Calu3 (cell line): ENCODE measurements around the gene RNF208. TPM values are rescaled to one million over a fixed set of nuclear protein-coding genes. Genes with fewer than 3 reads are reported as not detected.

Experiments used
- BruUV-seq: library from RNA; stranded (reverse); fragments of 400-500 nt; replicated peaks from 2 replicates; lab custom pipeline; 2021; lab: Mats Ljungman, UMichigan
- CTCF ChIA-PET: fragments of 300-600 bp; sonication (Branson Sonifier 250); formaldehyde crosslinking; loops from one replicate; lab custom pipeline; 2022; ENCODE audit warnings: antibody characterized with exemption; lab: Charles Lee
- DNase-seq: peaks from one replicate; pipeline ENCODE4 v3.0.0; 2022
- H3K27ac Mint-ChIP-seq: one replicate; pipeline ENCODE4 v1.8.0; 2022; ENCODE audit warnings: mixed read lengths; ENCODE audit not compliant: unreplicated experiment
- H3K27me3 Mint-ChIP-seq: one replicate; pipeline ENCODE4 v1.8.0; 2022; ENCODE audit warnings: mixed read lengths; ENCODE audit not compliant: unreplicated experiment
- H3K36me3 Mint-ChIP-seq: one replicate; pipeline ENCODE4 v1.8.0; 2022; ENCODE audit warnings: mild to moderate bottlenecking, moderate library complexity, mixed read lengths; ENCODE audit not compliant: insufficient read depth, unreplicated experiment
- H3K4me1 Mint-ChIP-seq: one replicate; pipeline ENCODE4 v1.8.0; 2022; ENCODE audit warnings: mild to moderate bottlenecking, low read depth, mixed read lengths; ENCODE audit not compliant: unreplicated experiment
- H3K4me3 Mint-ChIP-seq: one replicate; pipeline ENCODE4 v1.8.0; 2022; ENCODE audit warnings: mild to moderate bottlenecking, low read depth, moderate library complexity, mixed read lengths; ENCODE audit not compliant: unreplicated experiment
- H3K9me3 Mint-ChIP-seq: one replicate; pipeline ENCODE4 v1.8.0; 2022; ENCODE audit warnings: low read depth, mixed read lengths; ENCODE audit not compliant: unreplicated experiment
- intact Hi-C: fragments of 100-400 bp; cut with micrococcal nuclease; formaldehyde crosslinking; loops from one replicate; pipeline ENCODE4 v1.10.0; 2022; ENCODE audit not compliant: unreplicated experiment
- total RNA-seq: library from RNA; stranded (reverse); gene quantifications from 2 replicates; pipeline ENCODE4 v1.2.3, GENCODE V29; 2022
- TF ChIP-seq, protein P1 (sequence below): fragments of 200-600 bp; IDR thresholded peaks from one replicate; pipeline ENCODE4 v1.8.0; 2022; ENCODE audit warnings: antibody characterized with exemption; ENCODE audit not compliant: unreplicated experiment

RNF208 gene
- total RNA-seq, 1 experiment from 2014 or later, result 10.1 TPM

DNA sequence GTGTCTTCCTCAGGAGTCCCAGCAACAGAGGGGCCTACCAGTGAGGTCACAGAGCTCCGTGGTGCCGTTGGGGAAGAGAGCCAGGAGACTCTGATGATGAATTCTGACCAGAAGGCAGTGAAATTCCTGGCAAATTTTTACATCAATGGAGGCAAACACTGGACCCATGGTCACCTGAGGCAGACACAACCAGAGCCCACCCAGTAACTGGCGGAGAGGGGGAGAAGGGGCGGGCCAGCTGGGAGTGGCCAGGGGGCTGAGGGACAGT is 29.1 kb upstream of the RNF208 start, which contains the start of gene STPG3:
Gene STPG3 (plus strand): TSS at position 93 of the 268 bp plus-strand sequence. CDS start 1 bp downstream, at position 94.
- Mint-ChIP-seq H3K27me3 (no peaks in the 10 kb centered on the region), H3K4me3 (no peak within 1 kb of the TSS), H3K4me1 (no peaks in the 10 kb centered on the region), H3K9me3 (no peaks in the 10 kb centered on the region), H3K27ac (no peak within 1 kb of the TSS), H3K36me3 (peaks cover 34% of the 10 kb centered on the region)
- intact Hi-C loops, result no loop called here
- CTCF ChIA-PET, result interaction anchor here (0.6 kb wide), 1 partner anchor 307 kb away, joined by 4 read pairs; no protein-coding TSS in a partner anchor
- DNase-seq, result no peak
- TF ChIP-seq, protein P1, sequence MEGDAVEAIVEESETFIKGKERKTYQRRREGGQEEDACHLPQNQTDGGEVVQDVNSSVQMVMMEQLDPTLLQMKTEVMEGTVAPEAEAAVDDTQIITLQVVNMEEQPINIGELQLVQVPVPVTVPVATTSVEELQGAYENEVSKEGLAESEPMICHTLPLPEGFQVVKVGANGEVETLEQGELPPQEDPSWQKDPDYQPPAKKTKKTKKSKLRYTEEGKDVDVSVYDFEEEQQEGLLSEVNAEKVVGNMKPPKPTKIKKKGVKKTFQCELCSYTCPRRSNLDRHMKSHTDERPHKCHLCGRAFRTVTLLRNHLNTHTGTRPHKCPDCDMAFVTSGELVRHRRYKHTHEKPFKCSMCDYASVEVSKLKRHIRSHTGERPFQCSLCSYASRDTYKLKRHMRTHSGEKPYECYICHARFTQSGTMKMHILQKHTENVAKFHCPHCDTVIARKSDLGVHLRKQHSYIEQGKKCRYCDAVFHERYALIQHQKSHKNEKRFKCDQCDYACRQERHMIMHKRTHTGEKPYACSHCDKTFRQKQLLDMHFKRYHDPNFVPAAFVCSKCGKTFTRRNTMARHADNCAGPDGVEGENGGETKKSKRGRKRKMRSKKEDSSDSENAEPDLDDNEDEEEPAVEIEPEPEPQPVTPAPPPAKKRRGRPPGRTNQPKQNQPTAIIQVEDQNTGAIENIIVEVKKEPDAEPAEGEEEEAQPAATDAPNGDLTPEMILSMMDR, result no peak
- BruUV-seq, result no TSS peak

DNA sequence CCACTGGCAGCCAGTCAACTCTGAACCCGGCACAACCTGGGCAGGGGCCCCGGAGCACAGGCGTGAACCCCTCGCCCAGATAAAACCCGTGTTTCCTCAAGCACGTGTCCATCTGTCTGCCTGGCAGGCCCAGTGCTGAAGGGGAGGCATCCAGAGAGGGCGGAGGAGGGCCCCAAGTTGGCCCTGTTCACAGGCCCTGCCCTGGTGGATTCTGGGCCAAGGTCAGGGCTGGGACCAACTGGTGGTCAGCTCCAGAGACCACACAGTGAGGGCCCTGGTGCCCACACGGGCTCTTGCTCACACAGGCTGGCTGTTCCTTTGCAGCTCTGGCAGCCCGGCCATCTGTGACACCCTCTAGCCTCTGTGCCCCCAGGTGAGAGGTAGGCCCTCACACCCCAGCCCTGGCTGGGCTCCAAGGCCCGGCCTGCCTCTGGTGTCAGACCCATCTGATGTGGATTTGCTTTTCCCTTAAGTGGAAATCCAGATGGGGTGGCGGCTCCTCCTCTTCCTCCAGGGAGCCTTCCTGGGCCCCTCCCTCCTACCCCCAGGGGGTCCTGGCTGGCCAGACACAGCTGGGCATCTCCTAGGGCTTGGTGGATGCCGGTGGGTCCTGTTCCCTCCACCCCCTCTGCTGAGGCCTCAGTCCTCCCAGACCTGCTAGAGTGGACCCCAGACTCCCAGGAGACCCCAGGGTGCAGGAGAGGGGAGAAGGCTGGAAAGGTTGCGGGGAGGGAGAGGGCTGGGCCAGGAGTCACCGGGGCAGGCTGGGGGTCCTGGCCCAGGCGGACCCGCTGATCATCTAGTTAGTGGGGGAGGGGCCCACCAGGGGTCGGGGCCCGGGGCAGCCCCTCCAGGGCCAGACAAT is 28.5 kb upstream of the RNF208 start:
- BruUV-seq, result no TSS peak
- no peaks in the 10 kb centered on the region for H3K4me1 Mint-ChIP-seq
- no peak for DNase-seq
- peaks cover 28% of the 10 kb centered on the region for H3K36me3 Mint-ChIP-seq
- CTCF ChIA-PET, result interaction anchor here (0.6 kb wide), 1 partner anchor 307 kb away, joined by 4 read pairs; no protein-coding TSS in a partner anchor
- TF ChIP-seq, protein P1, result no peak
- no peaks in the 10 kb centered on the region for H3K9me3 Mint-ChIP-seq
- intact Hi-C loops, result no loop called here
- no peaks in the 10 kb centered on the region for H3K27me3 Mint-ChIP-seq
- H3K4me3 Mint-ChIP-seq, result no peak overlapping the region
- no peak overlapping the region for H3K27ac Mint-ChIP-seq

DNA sequence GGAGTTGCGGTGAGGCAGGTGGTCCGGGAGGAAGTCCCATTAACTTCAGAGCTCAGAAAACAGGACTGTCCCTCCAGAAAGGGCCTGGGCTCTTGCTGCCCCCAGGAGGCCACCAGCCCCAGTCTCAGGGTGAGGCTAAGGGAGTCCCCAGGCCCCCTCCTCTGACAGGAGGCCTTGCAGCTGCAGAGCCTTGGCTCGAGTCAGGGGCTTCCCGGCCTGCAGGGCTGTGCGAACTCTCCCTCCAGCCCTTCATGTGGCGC is 25.8 kb upstream of the RNF208 start:
- Mint-ChIP-seq H3K4me3 (no peak overlapping the region), H3K9me3 (no peaks in the 10 kb centered on the region), H3K36me3 (peaks cover 36% of the 10 kb centered on the region), H3K27me3 (no peaks in the 10 kb centered on the region), H3K4me1 (peaks cover 9% of the 10 kb centered on the region), H3K27ac (no peak overlapping the region)
- TF ChIP-seq, protein P1, result no peak
- DNase-seq, result no peak
- intact Hi-C loops, result no loop called here
- no TSS peak for BruUV-seq
- CTCF ChIA-PET, result no interaction called here

DNA sequence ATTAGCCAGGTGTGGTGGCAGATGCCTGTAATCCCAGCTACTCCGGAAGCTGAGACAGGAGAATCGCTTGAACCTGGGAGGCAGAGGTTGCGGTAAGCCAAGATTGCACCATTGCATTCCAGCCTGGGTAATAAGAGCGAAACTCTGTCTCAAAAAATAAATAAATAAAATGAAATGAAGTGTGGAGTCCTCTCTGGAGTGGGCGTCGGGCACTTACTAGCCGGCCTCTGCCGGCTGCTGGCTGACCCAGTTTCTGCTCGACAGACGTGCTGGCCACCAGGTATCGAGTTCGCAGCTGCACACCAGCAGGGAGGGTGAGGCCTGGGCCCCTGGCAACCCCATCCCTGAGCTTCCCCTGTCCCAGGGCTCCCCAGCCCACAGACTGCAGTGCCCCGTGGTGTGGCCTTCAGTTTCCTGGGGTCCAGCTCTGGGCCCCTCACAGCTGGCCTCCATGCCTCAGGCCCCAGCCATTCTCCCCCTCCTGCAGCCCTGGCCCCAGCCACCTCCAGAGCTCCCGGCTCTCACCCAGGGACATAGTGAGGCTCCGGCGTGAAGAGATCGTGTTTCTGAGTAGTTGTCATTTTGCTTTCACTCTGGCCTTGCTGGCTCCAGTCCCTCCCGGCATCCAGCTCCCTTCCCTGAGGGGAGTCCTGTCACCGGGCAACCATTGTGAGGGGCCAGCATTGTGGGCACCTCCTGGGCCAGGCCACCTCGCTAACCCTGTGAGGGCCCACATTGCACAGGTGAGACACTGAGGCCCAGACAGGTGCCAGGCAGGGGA is 25.3 kb upstream of the RNF208 start:
- CTCF ChIA-PET, result no interaction called here
- no peaks in the 10 kb centered on the region for H3K27me3 Mint-ChIP-seq
- no peak overlapping the region for H3K27ac Mint-ChIP-seq
- intact Hi-C loops, result no loop called here
- TF ChIP-seq, protein P1, result no peak
- peaks cover 41% of the 10 kb centered on the region for H3K36me3 Mint-ChIP-seq
- H3K4me1 Mint-ChIP-seq, result peaks cover 9% of the 10 kb centered on the region
- no TSS peak for BruUV-seq
- DNase-seq, result no peak
- no peaks in the 10 kb centered on the region for H3K9me3 Mint-ChIP-seq
- no peak overlapping the region for H3K4me3 Mint-ChIP-seq
